AG08396 (cell line): ENCODE measurements around the gene CDH23.
"Not testable (repeated sequence)": the region's sequence is repeated elsewhere in the genome, so short reads cannot be mapped to it uniquely, and the experiment has no call there.

ENCODE experiments used
- DNase-seq: peaks from one replicate; pipeline ENCODE4 v3.0.0; 2012; ENCODE audit warnings: low spot score, mixed read lengths

Gene CDH23

DNA sequence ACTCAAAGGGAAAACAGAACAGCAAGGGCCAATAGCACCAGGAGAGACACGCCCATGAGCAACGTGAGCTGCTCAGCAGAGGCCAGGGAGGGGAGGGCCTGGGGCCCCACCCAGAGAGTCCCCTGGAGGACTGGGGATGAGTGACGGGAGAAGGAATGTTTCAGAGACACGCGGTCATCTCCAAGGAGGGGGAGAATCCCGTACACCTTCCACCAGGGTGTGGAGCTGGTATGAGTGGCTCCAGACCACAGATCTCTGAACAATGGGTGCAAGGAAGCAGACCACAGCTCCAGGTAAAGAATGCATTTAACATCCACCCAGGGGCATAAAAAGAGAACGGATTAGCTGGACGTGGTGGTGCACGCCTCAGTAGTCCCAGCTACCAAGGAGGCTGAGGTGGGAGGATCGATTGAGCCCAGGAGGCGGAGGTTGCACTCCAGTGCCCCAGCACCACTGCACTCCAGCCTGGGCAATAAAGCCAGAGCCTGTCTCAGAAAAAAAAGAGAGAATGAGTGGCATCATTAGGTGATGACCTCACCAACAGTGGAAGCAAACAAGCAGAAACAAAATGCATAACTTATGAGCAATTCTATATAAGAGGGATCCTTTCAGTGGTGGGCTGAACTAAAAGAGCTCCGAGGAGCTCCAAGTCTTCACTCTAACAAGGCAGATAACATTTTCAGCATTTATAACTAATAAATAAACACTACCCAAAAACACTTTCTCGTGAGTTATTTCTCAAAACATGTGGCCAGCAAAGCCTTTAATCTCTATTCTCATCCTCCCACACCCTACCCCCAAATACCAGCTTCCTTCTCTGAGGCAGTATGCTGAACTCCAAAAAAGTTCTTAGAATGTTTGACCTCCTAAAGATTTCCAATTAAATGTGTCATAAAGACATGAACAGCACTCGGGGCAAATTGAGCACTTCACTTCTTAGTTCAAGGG, 441.8 kb downstream of the CDH23 start:
- DNase-seq = no peak

GRCh38 chr10:71840177-71840957, 443.6 kb downstream of the CDH23 start:
- DNase-seq = peak; percentile 86

- no peak for DNase-seq
Observed at GRCh38 chr10:71840958-71841335, 444.2 kb downstream of the CDH23 start.

DNA sequence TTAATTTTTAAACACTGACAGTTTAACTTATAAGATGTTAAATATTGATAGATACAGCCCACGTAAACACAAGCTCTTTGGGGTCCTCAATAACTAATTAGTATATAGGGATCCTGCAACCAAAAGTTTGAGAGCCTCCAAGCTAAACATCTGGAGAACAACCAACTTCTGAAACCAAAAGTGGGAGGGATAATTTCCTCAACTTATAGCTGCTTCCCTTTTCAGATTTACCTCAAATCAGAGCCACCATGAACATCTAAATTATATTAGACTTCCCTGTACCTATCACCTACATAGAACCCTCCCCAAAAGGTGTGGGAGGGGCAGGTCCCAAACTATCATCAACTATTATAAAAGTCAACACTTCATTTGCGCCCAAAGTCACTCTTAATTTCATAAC, 445.7 kb downstream of the CDH23 start:
- DNase-seq = no peak

DNA sequence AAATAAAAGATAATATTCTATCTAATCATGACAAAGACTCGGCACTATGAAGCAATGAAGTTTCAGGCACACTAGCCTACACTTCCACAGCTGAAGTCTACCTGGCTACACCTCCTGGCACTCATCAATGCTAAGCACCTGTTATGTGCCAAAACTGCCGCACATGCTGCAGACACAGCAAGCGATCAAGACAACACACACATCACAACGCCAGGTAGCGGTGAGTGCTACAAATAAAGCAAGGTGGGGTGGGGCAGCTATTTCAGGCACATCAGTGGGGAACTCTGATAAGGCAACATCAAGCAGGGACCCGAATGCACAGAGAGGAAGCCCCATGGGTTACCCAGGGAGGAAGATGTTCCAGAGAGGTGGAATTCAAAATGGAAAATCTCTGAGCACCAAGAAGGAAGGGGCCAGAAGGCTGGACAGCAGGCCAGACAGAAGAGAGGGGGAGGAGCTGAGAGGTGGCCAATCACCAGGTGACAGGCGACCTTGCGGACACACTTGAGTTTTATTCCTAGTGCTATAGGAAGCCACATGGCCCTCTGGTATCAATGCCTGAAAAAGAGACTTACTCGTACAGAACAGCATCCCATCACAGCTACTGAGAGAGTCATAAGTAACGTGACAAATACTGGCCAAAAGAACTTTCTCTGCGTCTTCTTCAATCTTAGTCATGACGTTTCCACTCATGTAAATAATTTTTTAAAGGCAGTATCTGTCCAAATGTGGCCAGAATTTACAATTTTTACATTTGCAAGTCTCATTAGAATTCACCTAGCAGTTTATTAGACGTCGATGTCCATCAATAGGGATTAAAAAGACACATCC, 446.4 kb downstream of the CDH23 start:
- DNase-seq = no peak

DNA sequence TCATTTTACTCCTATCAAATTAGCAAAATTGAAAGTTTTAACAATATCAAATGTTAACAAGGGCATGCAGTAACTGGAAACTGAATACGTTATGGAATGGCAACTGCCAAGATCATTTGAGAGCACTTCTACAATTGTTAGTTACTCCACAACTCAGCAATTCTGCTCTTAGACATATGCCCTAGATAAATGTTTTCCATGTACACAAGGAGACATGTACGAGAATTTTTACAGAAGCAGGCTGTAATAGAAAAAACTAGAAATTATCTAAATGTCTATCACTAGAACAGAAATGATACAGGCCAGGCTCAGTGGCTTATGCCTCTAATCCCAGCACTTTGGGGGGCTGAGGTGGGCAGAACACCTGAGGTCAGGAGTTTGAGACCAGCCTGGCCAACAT, 447.4 kb downstream of the CDH23 start:
- no peak for DNase-seq

- no peak for DNase-seq
Observed at GRCh38 chr10:71844695-71845094, 448.0 kb downstream of the CDH23 start.

DNA sequence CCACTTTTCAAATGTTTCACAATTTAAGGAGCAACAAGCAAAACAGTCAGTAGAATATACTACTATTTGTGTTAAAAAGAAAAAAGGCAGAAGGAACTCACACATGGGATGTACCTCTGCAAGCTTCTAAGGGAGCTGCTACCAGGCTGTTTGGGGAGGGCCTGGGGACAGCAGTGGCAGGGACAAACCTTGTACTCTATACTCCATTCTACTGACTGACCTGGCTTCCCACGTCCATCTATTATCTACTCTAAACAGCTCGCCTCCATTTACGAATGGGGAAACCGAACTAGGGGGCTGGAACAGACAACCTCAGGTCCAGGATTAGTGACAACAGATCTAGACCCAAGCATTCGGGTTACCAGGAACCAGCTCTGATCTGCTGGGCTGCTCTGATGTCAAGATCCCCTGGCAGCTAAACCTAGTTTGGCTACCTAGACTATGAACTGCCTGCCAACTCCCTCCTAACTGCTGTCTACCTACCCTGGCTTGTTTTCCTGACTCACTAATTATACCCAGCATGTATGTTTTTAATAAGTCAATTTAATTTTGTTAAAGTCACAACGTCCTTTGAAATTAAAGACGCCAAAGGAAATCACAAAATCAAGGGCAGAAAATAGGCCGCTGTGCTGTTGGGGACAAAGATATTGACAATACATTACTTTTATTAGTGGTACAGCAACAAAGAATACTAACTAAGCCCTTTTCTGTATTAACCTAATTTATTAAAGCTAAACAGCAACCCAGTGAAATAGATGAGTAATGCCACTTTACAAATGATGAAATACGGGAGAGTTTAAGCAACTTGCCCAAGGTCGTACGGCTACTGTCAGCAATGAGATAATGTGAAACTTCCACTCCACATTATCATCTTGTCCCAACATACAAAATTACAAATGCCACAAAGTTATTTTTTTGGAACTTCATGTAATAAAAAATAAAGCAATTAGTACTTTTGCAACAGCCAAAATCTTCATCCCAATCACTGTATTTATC, 449.0 kb downstream of the CDH23 start:
- no peak for DNase-seq

- no peak for DNase-seq
Observed at GRCh38 chr10:71846816-71847215, 450.1 kb downstream of the CDH23 start.

GRCh38 chr10:71847418-71847817, 450.7 kb downstream of the CDH23 start:
- DNase-seq = no peak

GRCh38 chr10:71848325-71849275, 451.9 kb downstream of the CDH23 start:
- no peak for DNase-seq

- DNase-seq = no peak
Observed at GRCh38 chr10:71849461-71849908, 452.8 kb downstream of the CDH23 start.

- no peak for DNase-seq
Observed at GRCh38 chr10:71850021-71850742, 453.5 kb downstream of the CDH23 start.

- peak; percentile 100 for DNase-seq
Observed at GRCh38 chr10:71850743-71851464, 454.2 kb downstream of the CDH23 start, which contains the start of gene PSAP. PSAP (minus strand) TSS chr10:71851251; CDS start chr10:71851221, 30 bp downstream.

DNA sequence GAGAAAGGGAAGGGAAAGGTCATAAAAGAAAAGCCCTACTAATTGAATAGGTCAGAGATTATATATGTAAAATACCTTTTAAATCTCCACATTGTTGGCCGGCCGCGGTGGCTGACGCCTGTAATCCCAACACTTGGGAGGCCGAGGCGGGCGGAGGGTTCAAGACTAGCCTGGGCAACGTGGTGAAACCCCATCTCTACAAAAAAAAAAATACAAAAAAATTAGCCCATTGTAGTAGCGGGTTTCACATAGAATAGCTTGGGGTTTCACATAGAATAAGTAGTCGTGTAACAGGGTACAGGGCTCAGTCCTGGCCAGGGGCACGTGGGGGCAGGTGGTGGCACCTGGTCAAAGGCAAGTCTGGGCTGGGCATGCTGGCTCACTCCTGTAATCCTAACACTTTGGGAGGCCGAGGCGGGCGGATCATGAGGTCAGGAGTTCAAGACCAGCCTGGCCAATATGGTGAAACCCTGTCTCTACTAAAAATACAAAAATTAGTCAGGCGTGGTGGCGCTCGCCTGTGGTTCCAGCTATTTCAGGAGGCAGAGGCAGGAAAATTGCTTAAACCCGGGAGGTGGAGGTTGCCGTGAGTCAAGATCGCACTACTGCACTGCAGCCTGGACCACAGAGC, 454.9 kb downstream of the CDH23 start:
- not testable (repeated sequence) for DNase-seq

DNA sequence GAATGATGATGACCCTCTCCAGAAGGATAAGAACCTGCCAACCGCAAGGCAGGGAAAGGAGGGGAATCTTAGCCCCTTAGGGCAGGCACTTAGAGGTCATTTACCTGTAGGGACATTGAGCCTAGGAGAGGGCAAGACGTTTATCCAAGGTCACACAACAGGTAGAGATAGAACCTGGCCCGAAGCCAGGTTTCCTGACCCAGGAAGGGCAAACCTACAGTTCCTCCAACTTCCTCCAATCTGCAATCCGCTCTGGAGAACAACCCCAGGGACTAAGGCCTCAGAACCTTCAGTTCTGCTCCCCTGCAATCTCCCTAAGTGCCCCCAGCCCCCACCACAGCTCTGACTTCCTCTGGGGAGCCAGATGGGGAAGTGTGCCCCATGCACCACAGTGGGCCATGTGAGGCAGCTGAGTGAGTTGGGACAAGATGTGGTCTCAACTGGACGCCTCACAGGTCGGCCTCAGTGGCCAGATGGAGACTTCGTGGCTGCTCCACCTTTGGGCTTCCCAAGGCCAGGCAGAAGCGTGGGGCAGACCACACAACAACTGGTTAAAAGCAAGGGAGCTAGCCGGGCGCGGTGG, 455.7 kb downstream of the CDH23 start:
- DNase-seq = no peak

GRCh38 chr10:71854031-71854430, 457.3 kb downstream of the CDH23 start:
- DNase-seq = no peak
